Activated T-cell treated with anti-CD3 and anti-CD28 coated beads, Interleukin-2, amount 50 U/mL, for 4 hours (primary cell): ENCODE results near the gene EXOC2. TPM values are rescaled to one million over a fixed set of nuclear protein-coding genes. Genes with fewer than 3 reads are reported as not detected.

ENCODE experiments used
- ATAC-seq, 2 donors: fragments of 200-7000 bp; cut with Tn5 transposase; one replicate each; pipeline ENCODE4 v1.10.0; 2021
- DNase-seq: peaks from one replicate; pipeline ENCODE4 v3.0.0-alpha.2; 2020
- H3K27me3 Mint-ChIP-seq: one replicate; pipeline ENCODE4 v1.8.0; 2021; ENCODE audit warnings: low read depth, mixed read lengths
- H3K36me3 Mint-ChIP-seq: one replicate; pipeline ENCODE4 v1.8.0; 2022; ENCODE audit warnings: mixed read lengths; ENCODE audit not compliant: insufficient read depth
- H3K4me1 Mint-ChIP-seq: one replicate; pipeline ENCODE4 v1.8.0; 2021; ENCODE audit warnings: low read depth, mixed read lengths
- H3K4me3 Mint-ChIP-seq: one replicate; pipeline ENCODE4 v1.8.0; 2021; ENCODE audit warnings: mild to moderate bottlenecking, moderate library complexity, mixed read lengths
- H3K9me3 Mint-ChIP-seq: one replicate; pipeline ENCODE4 v1.8.0; 2021; ENCODE audit warnings: mixed read lengths
- total RNA-seq, 3 donors: library from RNA; stranded (reverse); gene quantifications; one replicate each; pipeline ENCODE4 v1.2.1, GENCODE V29; 2021

Gene EXOC2
- total RNA-seq, 3 donors from 2014 or later, result 29.8 to 31.3 (median 30.0) TPM

GRCh38 chr6:715709-716491 is 23.0 kb upstream of the EXOC2 start:
- no peaks in the 10 kb centered on the region for H3K9me3 Mint-ChIP-seq
- H3K36me3 Mint-ChIP-seq, result no peaks in the 10 kb centered on the region
- peaks cover 4% of the 10 kb centered on the region for H3K27me3 Mint-ChIP-seq
- H3K4me1 Mint-ChIP-seq, result peaks cover 10% of the 10 kb centered on the region
- no peak overlapping the region for H3K4me3 Mint-ChIP-seq
- ATAC-seq, result no peak
- DNase-seq, result no peak

GRCh38 chr6:714100-714499 is 21.2 kb upstream of the EXOC2 start:
- no peak for DNase-seq
- ATAC-seq, result no peak
- Mint-ChIP-seq H3K4me3 (no peak overlapping the region), H3K36me3 (no peaks in the 10 kb centered on the region), H3K27me3 (peaks cover 1% of the 10 kb centered on the region), H3K9me3 (no peaks in the 10 kb centered on the region), H3K4me1 (peaks cover 23% of the 10 kb centered on the region)

- Mint-ChIP-seq H3K36me3 (no peaks in the 10 kb centered on the region), H3K27me3 (peaks cover 1% of the 10 kb centered on the region), H3K4me1 (peaks cover 23% of the 10 kb centered on the region), H3K4me3 (no peak overlapping the region), H3K9me3 (no peaks in the 10 kb centered on the region)
- no peak for DNase-seq
- ATAC-seq, result no peak
Observed at GRCh38 chr6:713351-713750, 20.4 kb upstream of the EXOC2 start.

GRCh38 chr6:712805-713204 is 19.9 kb upstream of the EXOC2 start:
- H3K4me1 Mint-ChIP-seq, result peaks cover 23% of the 10 kb centered on the region
- H3K27me3 Mint-ChIP-seq, result no peaks in the 10 kb centered on the region
- H3K4me3 Mint-ChIP-seq, result no peak overlapping the region
- H3K9me3 Mint-ChIP-seq, result no peaks in the 10 kb centered on the region
- ATAC-seq (no peak), DNase-seq (no peak)
- no peaks in the 10 kb centered on the region for H3K36me3 Mint-ChIP-seq

- ATAC-seq, result no peak
- peaks cover 23% of the 10 kb centered on the region for H3K4me1 Mint-ChIP-seq
- no peaks in the 10 kb centered on the region for H3K36me3 Mint-ChIP-seq
- no peaks in the 10 kb centered on the region for H3K9me3 Mint-ChIP-seq
- peaks cover 6% of the 10 kb centered on the region for H3K27me3 Mint-ChIP-seq
- peak overlapping the region; percentile 95 for H3K4me3 Mint-ChIP-seq
- DNase-seq, result no peak
Observed at GRCh38 chr6:711925-712324, 19.0 kb upstream of the EXOC2 start.

- Mint-ChIP-seq H3K36me3 (no peaks in the 10 kb centered on the region), H3K4me3 (peak overlapping the region; percentile 95), H3K27me3 (peaks cover 12% of the 10 kb centered on the region), H3K4me1 (peaks cover 23% of the 10 kb centered on the region), H3K9me3 (no peaks in the 10 kb centered on the region)
- DNase-seq, result peak; percentile 49
- ATAC-seq, result peak; percentile 93 to 94
Observed at GRCh38 chr6:710601-711571, 17.9 kb upstream of the EXOC2 start.

GRCh38 chr6:709471-710056 is 16.6 kb upstream of the EXOC2 start:
- peaks cover 13% of the 10 kb centered on the region for H3K27me3 Mint-ChIP-seq
- H3K36me3 Mint-ChIP-seq, result no peaks in the 10 kb centered on the region
- DNase-seq (no peak), ATAC-seq (no peak)
- peak overlapping the region; percentile 60 for H3K4me3 Mint-ChIP-seq
- peaks cover 23% of the 10 kb centered on the region for H3K4me1 Mint-ChIP-seq
- no peaks in the 10 kb centered on the region for H3K9me3 Mint-ChIP-seq

- H3K4me1 Mint-ChIP-seq, result peaks cover 23% of the 10 kb centered on the region
- no peak for ATAC-seq
- no peaks in the 10 kb centered on the region for H3K9me3 Mint-ChIP-seq
- H3K36me3 Mint-ChIP-seq, result no peaks in the 10 kb centered on the region
- H3K4me3 Mint-ChIP-seq, result no peak overlapping the region
- peaks cover 13% of the 10 kb centered on the region for H3K27me3 Mint-ChIP-seq
- no peak for DNase-seq
Observed at GRCh38 chr6:708237-708598, 15.3 kb upstream of the EXOC2 start.

- peaks cover 23% of the 10 kb centered on the region for H3K4me1 Mint-ChIP-seq
- H3K36me3 Mint-ChIP-seq, result no peaks in the 10 kb centered on the region
- H3K27me3 Mint-ChIP-seq, result peaks cover 13% of the 10 kb centered on the region
- no peaks in the 10 kb centered on the region for H3K9me3 Mint-ChIP-seq
- no peak overlapping the region for H3K4me3 Mint-ChIP-seq
- DNase-seq (no peak), ATAC-seq (no peak)
Observed at GRCh38 chr6:707576-708236, 14.8 kb upstream of the EXOC2 start.

GRCh38 chr6:706819-707381 is 14.0 kb upstream of the EXOC2 start:
- Mint-ChIP-seq H3K4me1 (peaks cover 22% of the 10 kb centered on the region), H3K36me3 (no peaks in the 10 kb centered on the region), H3K9me3 (no peaks in the 10 kb centered on the region), H3K27me3 (peaks cover 13% of the 10 kb centered on the region), H3K4me3 (no peak overlapping the region)
- no peak for DNase-seq
- no peak for ATAC-seq

- Mint-ChIP-seq H3K4me3 (no peak overlapping the region), H3K9me3 (no peaks in the 10 kb centered on the region), H3K27me3 (peaks cover 13% of the 10 kb centered on the region), H3K4me1 (peaks cover 15% of the 10 kb centered on the region), H3K36me3 (no peaks in the 10 kb centered on the region)
- ATAC-seq (no peak), DNase-seq (no peak)
Observed at GRCh38 chr6:706146-706545, 13.2 kb upstream of the EXOC2 start.

GRCh38 chr6:705047-705446 is 12.1 kb upstream of the EXOC2 start:
- Mint-ChIP-seq H3K36me3 (no peaks in the 10 kb centered on the region), H3K4me3 (no peak overlapping the region), H3K4me1 (peaks cover 6% of the 10 kb centered on the region), H3K9me3 (no peaks in the 10 kb centered on the region), H3K27me3 (peaks cover 13% of the 10 kb centered on the region)
- ATAC-seq, result no peak
- no peak for DNase-seq

- ATAC-seq, result no peak
- Mint-ChIP-seq H3K27me3 (peaks cover 13% of the 10 kb centered on the region), H3K9me3 (no peaks in the 10 kb centered on the region), H3K36me3 (no peaks in the 10 kb centered on the region), H3K4me3 (no peak overlapping the region), H3K4me1 (no peaks in the 10 kb centered on the region)
- no peak for DNase-seq
Observed at GRCh38 chr6:704046-704445, 11.1 kb upstream of the EXOC2 start.

GRCh38 chr6:703552-703951 is 10.6 kb upstream of the EXOC2 start:
- no peak overlapping the region for H3K4me3 Mint-ChIP-seq
- H3K4me1 Mint-ChIP-seq, result no peaks in the 10 kb centered on the region
- H3K27me3 Mint-ChIP-seq, result peaks cover 13% of the 10 kb centered on the region
- no peaks in the 10 kb centered on the region for H3K9me3 Mint-ChIP-seq
- DNase-seq (no peak), ATAC-seq (no peak)
- no peaks in the 10 kb centered on the region for H3K36me3 Mint-ChIP-seq
